GM23338 (cell line): ENCODE data around the gene SYNE1. TPM values are rescaled to one million over a fixed set of nuclear protein-coding genes. Genes with fewer than 3 reads are reported as not detected.

Experiments
- ATAC-seq: fragments of 200-7000 bp; cut with Tn5 transposase; 3 replicates; pipeline ENCODE4 v1.9.1; 2020
- DNase-seq: peaks from one replicate; pipeline ENCODE4 v3.0.0-alpha.2; 2015; ENCODE audit warnings: low spot score
- H2AFZ ChIP-seq: fragments of 200-600 bp; sonication (generic); 2 replicates; pipeline ENCODE4 v1.8.0; 2016; ENCODE audit warnings: antibody characterized with exemption, mild to moderate bottlenecking, moderate library complexity
- H3F3A ChIP-seq: fragments of 200-600 bp; sonication (generic); replicated peaks from 2 replicates; pipeline ENCODE4 v1.8.0; 2017; ENCODE audit warnings: antibody characterized with exemption, mixed run types, low read depth
- H3K27ac ChIP-seq: fragments of 200-600 bp; sonication (generic); 2 replicates; pipeline ENCODE4 v1.6.1; 2016; ENCODE audit warnings: low read depth
- H3K27me3 ChIP-seq: fragments of 200-600 bp; sonication (generic); 2 replicates; pipeline ENCODE4 v1.8.0; 2016; ENCODE audit warnings: mild to moderate bottlenecking, mixed run types, moderate library complexity; ENCODE audit not compliant: insufficient read depth
- H3K36me3 ChIP-seq: fragments of 200-600 bp; sonication (generic); 2 replicates; pipeline ENCODE4 v1.8.0; 2016; ENCODE audit warnings: mild to moderate bottlenecking; ENCODE audit not compliant: insufficient read depth
- H3K4me1 ChIP-seq: fragments of 200-600 bp; sonication (generic); 2 replicates; pipeline ENCODE4 v1.8.0; 2016; ENCODE audit warnings: mild to moderate bottlenecking, moderate library complexity; ENCODE audit not compliant: insufficient read depth
- H3K4me2 ChIP-seq: fragments of 200-600 bp; sonication (generic); 2 replicates; pipeline ENCODE4 v1.7.1; 2017; ENCODE audit warnings: mixed run types
- H3K4me3 ChIP-seq: fragments of 200-600 bp; sonication (generic); 2 replicates; pipeline ENCODE4 v1.6.1; 2016; ENCODE audit warnings: mixed run types
- H3K79me2 ChIP-seq: fragments of 200-600 bp; sonication (generic); replicated peaks from 2 replicates; pipeline ENCODE4 v1.8.0; 2017; ENCODE audit warnings: mild to moderate bottlenecking; ENCODE audit not compliant: insufficient read depth
- H3K9me2 ChIP-seq: fragments of 200-600 bp; sonication (generic); 2 replicates; pipeline ENCODE4 v1.8.0; 2017; ENCODE audit not compliant: insufficient read depth
- H4K20me1 ChIP-seq: fragments of 200-600 bp; sonication (generic); replicated peaks from 2 replicates; pipeline ENCODE4 v1.8.0; 2017; ENCODE audit warnings: mild to moderate bottlenecking; ENCODE audit not compliant: insufficient read depth
- H3K27ac Mint-ChIP-seq: 2 replicates; pipeline ENCODE4 v1.8.0; 2020; ENCODE audit warnings: inconsistent platforms, mild to moderate bottlenecking, moderate library complexity, mixed read lengths
- H3K27me3 Mint-ChIP-seq: 3 replicates; pipeline ENCODE4 v1.8.0; 2022; ENCODE audit warnings: low read depth, mild to moderate bottlenecking, moderate library complexity, mixed read lengths, inconsistent platforms; ENCODE audit not compliant: insufficient read depth, poor library complexity
- H3K36me3 Mint-ChIP-seq: 3 replicates; pipeline ENCODE4 v1.8.0; 2021; ENCODE audit warnings: low read depth, mild to moderate bottlenecking, inconsistent platforms, moderate library complexity, mixed read lengths
- H3K4me1 Mint-ChIP-seq: 3 replicates; pipeline ENCODE4 v1.8.0; 2020; ENCODE audit warnings: mild to moderate bottlenecking, inconsistent platforms, mixed read lengths
- H3K4me3 Mint-ChIP-seq: 3 replicates; pipeline ENCODE4 v1.8.0; 2021; ENCODE audit warnings: moderate library complexity, mild to moderate bottlenecking, inconsistent platforms, mixed read lengths
- H3K9me3 Mint-ChIP-seq: 3 replicates; pipeline ENCODE4 v1.8.0; 2020; ENCODE audit warnings: moderate library complexity, mild to moderate bottlenecking, inconsistent platforms, mixed read lengths
- CREB1 ChIP-seq: fragments of 250-450 bp; sonication (Bioruptor Pico); IDR thresholded peaks from 2 replicates; pipeline ENCODE4 v1.5.0; 2020; ENCODE audit warnings: low read depth, mild to moderate bottlenecking, moderate library complexity
- EZH2 ChIP-seq: fragments of 200-600 bp; sonication (generic); IDR thresholded peaks from one replicate; pipeline ENCODE4 v1.8.0; 2017; ENCODE audit warnings: antibody characterized with exemption, mild to moderate bottlenecking, low read depth; ENCODE audit not compliant: unreplicated experiment
- JUNB ChIP-seq: IDR thresholded peaks from one replicate; pipeline ENCODE4 v1.6.1; 2016; ENCODE audit warnings: antibody characterized with exemption; ENCODE audit not compliant: unreplicated experiment
- NANOG ChIP-seq: IDR thresholded peaks from 2 replicates; pipeline ENCODE4 v1.6.1; 2016; ENCODE audit warnings: antibody characterized with exemption, borderline replicate concordance
- POLR2AphosphoS5 ChIP-seq: IDR thresholded peaks from 2 replicates; pipeline ENCODE4 v1.6.1; 2016; ENCODE audit warnings: antibody characterized with exemption, low read depth
- STAT1 ChIP-seq: IDR thresholded peaks from one replicate; pipeline ENCODE4 v1.6.1; 2016; ENCODE audit warnings: antibody characterized with exemption; ENCODE audit not compliant: unreplicated experiment
- ZNF114 ChIP-seq: fragments of 250-450 bp; sonication (Bioruptor Pico); IDR thresholded peaks from 2 replicates; pipeline ENCODE4 v1.5.0; 2020; ENCODE audit warnings: mild to moderate bottlenecking, moderate library complexity
- ZNF331 ChIP-seq: fragments of 250-450 bp; sonication (Bioruptor Pico); IDR thresholded peaks from 2 replicates; pipeline ENCODE4 v1.5.0; 2020; ENCODE audit warnings: low read depth, mild to moderate bottlenecking, moderate library complexity
- polyA plus RNA-seq: library from polyadenylated mRNA; unstranded; fragments of >200 nt; fragmentation: Nextera tagmentation; extraction: Ambion mirVana; gene quantifications from 2 replicates; pipeline ENCODE4 v1.2.1, GENCODE V29; 2016
- total RNA-seq: library from RNA; depleted of rRNA; stranded (reverse); fragments of >200 nt; shearing (Covaris generic); gene quantifications from 2 replicates; pipeline ENCODE4 v1.2.3, GENCODE V29; 2014
- TF ChIP-seq, protein P1 (sequence below), 2 experiments: fragments of 200-600 bp in 1 of 2; sonication (generic) in 1 of 2; conservative IDR thresholded peaks; 2 replicates each; pipeline versions ENCODE4 v1.5.1 to v1.6.1; 2016 to 2017; ENCODE audit warnings: antibody characterized with exemption in 2 of 2, low read depth in 2 of 2, mild to moderate bottlenecking in 2 of 2, moderate library complexity in 1 of 2
- TF ChIP-seq, protein P2 (sequence below): IDR thresholded peaks from one replicate; pipeline ENCODE4 v1.6.1; 2018; ENCODE audit warnings: antibody characterized with exemption; ENCODE audit not compliant: unreplicated experiment
- TF ChIP-seq, protein P3 (sequence below): fragments of 250-450 bp; sonication (Bioruptor Pico); IDR thresholded peaks from 2 replicates; pipeline ENCODE4 v1.5.0; 2020; ENCODE audit warnings: mild to moderate bottlenecking, moderate library complexity

SYNE1 gene
- total and polyA plus RNA-seq, 2 experiments from 2014 or later = 3.9 to 13.6 TPM

DNA sequence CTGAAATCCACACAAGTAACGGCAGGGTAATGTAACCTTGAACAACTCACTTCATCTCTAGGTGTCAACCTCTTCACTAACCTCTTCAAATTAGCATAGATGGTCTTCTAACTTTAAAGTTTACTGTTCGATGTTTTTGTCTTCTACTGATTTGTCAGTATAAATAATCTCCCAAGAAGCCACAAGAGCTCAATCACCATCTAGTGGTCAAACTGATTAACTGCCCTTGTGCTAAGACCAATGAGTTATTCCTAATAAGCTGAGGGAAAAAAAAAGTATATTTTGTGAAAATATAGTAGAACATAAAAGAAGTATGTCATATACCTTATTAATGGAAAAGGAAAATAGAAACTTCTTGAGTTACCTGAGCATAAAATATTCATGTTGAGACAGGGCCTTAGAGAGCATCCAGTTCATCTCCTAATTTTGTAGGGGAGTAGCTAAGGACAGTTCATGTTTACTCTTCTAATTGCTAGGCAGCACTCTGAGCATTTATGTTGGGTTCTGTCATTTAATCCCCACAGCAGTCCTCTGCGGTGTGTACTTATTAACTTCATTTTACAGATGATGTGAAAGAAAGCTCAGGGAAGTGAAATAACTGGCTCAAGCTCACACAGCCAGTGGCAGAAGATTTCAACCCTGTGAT lies 512.6 kb downstream of the SYNE1 start:
- Histone ChIP-seq H2AFZ (no peak overlapping the region), H3K79me2 (no peaks in the 10 kb centered on the region), H3F3A (no peaks in the 10 kb centered on the region), H3K4me1 (no peaks in the 10 kb centered on the region), H3K27ac (no peak overlapping the region), H3K36me3 (no peaks in the 10 kb centered on the region), H3K27me3 (no peaks in the 10 kb centered on the region), H3K4me2 (no peak overlapping the region), H4K20me1 (no peaks in the 10 kb centered on the region), H3K4me3 (no peak overlapping the region), H3K9me2 (no peaks in the 10 kb centered on the region; the same call in 1 of the 2 replicates)
- DNase-seq (peak; percentile 62), ATAC-seq (peak; percentile 60)
- Mint-ChIP-seq H3K36me3 (no peaks in the 10 kb centered on the region), H3K27ac (no peak overlapping the region), H3K27me3 (peaks cover 2% of the 10 kb centered on the region), H3K4me1 (no peaks in the 10 kb centered on the region; the same call in 2 of the 3 replicates), H3K4me3 (no peak overlapping the region), H3K9me3 (no peaks in the 10 kb centered on the region)
- TF ChIP-seq, protein P1, sequence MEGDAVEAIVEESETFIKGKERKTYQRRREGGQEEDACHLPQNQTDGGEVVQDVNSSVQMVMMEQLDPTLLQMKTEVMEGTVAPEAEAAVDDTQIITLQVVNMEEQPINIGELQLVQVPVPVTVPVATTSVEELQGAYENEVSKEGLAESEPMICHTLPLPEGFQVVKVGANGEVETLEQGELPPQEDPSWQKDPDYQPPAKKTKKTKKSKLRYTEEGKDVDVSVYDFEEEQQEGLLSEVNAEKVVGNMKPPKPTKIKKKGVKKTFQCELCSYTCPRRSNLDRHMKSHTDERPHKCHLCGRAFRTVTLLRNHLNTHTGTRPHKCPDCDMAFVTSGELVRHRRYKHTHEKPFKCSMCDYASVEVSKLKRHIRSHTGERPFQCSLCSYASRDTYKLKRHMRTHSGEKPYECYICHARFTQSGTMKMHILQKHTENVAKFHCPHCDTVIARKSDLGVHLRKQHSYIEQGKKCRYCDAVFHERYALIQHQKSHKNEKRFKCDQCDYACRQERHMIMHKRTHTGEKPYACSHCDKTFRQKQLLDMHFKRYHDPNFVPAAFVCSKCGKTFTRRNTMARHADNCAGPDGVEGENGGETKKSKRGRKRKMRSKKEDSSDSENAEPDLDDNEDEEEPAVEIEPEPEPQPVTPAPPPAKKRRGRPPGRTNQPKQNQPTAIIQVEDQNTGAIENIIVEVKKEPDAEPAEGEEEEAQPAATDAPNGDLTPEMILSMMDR (conservative IDR thresholded peaks at IDR 0.05; ENCODE audit: low read depth in 2 of 2) = peak; percentile 77 to 89
- TF ChIP-seq JUNB (no peak), NANOG (no peak)

DNA sequence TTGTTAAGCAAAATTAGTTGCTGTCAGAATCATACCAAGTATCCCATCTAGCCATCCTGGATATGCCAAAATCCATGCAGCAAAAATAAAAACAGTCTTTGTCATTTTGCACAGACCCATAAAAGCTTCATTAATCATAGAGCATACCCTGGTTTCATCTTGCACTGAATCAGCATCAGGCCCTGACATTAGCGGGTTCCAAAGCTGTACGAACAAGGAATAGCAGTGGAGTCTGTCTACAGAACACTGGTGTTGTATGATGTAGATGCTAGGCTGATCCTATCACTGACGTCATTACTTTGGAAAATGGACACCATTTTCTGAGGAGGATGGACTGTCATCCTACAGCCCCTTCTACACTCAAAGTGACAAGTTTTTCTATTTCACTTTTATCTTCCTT lies 514.1 kb downstream of the SYNE1 start:
- no peaks in the 10 kb centered on the region for H3K27me3 Mint-ChIP-seq
- H3K27ac Mint-ChIP-seq = no peak overlapping the region
- Histone ChIP-seq H3K4me1 (no peaks in the 10 kb centered on the region), H3K36me3 (no peaks in the 10 kb centered on the region), H3K9me2 (peaks cover 1% of the 10 kb centered on the region; the same call in 1 of the 2 replicates), H3F3A (no peaks in the 10 kb centered on the region), H3K4me3 (no peak overlapping the region), H4K20me1 (no peaks in the 10 kb centered on the region), H3K4me2 (no peak overlapping the region), H3K27ac (no peak overlapping the region), H3K79me2 (no peaks in the 10 kb centered on the region), H2AFZ (no peak overlapping the region), H3K27me3 (no peaks in the 10 kb centered on the region)
- no peak for DNase-seq
- no peaks in the 10 kb centered on the region for H3K9me3 Mint-ChIP-seq
- no peak for ATAC-seq
- H3K36me3 Mint-ChIP-seq = no peaks in the 10 kb centered on the region
- no peaks in the 10 kb centered on the region for H3K4me1 Mint-ChIP-seq
- no peak overlapping the region for H3K4me3 Mint-ChIP-seq
- TF ChIP-seq ZNF331 (CRISPR knock-in tag) (no peak), EZH2 (no peak), CREB1 (CRISPR knock-in tag) (no peak), ZNF114 (CRISPR knock-in tag) (no peak), NANOG (no peak), STAT1 (no peak), POLR2AphosphoS5 (no peak)
- TF ChIP-seq, protein P2, sequence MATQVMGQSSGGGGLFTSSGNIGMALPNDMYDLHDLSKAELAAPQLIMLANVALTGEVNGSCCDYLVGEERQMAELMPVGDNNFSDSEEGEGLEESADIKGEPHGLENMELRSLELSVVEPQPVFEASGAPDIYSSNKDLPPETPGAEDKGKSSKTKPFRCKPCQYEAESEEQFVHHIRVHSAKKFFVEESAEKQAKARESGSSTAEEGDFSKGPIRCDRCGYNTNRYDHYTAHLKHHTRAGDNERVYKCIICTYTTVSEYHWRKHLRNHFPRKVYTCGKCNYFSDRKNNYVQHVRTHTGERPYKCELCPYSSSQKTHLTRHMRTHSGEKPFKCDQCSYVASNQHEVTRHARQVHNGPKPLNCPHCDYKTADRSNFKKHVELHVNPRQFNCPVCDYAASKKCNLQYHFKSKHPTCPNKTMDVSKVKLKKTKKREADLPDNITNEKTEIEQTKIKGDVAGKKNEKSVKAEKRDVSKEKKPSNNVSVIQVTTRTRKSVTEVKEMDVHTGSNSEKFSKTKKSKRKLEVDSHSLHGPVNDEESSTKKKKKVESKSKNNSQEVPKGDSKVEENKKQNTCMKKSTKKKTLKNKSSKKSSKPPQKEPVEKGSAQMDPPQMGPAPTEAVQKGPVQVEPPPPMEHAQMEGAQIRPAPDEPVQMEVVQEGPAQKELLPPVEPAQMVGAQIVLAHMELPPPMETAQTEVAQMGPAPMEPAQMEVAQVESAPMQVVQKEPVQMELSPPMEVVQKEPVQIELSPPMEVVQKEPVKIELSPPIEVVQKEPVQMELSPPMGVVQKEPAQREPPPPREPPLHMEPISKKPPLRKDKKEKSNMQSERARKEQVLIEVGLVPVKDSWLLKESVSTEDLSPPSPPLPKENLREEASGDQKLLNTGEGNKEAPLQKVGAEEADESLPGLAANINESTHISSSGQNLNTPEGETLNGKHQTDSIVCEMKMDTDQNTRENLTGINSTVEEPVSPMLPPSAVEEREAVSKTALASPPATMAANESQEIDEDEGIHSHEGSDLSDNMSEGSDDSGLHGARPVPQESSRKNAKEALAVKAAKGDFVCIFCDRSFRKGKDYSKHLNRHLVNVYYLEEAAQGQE = no peak
- TF ChIP-seq, protein P3, sequence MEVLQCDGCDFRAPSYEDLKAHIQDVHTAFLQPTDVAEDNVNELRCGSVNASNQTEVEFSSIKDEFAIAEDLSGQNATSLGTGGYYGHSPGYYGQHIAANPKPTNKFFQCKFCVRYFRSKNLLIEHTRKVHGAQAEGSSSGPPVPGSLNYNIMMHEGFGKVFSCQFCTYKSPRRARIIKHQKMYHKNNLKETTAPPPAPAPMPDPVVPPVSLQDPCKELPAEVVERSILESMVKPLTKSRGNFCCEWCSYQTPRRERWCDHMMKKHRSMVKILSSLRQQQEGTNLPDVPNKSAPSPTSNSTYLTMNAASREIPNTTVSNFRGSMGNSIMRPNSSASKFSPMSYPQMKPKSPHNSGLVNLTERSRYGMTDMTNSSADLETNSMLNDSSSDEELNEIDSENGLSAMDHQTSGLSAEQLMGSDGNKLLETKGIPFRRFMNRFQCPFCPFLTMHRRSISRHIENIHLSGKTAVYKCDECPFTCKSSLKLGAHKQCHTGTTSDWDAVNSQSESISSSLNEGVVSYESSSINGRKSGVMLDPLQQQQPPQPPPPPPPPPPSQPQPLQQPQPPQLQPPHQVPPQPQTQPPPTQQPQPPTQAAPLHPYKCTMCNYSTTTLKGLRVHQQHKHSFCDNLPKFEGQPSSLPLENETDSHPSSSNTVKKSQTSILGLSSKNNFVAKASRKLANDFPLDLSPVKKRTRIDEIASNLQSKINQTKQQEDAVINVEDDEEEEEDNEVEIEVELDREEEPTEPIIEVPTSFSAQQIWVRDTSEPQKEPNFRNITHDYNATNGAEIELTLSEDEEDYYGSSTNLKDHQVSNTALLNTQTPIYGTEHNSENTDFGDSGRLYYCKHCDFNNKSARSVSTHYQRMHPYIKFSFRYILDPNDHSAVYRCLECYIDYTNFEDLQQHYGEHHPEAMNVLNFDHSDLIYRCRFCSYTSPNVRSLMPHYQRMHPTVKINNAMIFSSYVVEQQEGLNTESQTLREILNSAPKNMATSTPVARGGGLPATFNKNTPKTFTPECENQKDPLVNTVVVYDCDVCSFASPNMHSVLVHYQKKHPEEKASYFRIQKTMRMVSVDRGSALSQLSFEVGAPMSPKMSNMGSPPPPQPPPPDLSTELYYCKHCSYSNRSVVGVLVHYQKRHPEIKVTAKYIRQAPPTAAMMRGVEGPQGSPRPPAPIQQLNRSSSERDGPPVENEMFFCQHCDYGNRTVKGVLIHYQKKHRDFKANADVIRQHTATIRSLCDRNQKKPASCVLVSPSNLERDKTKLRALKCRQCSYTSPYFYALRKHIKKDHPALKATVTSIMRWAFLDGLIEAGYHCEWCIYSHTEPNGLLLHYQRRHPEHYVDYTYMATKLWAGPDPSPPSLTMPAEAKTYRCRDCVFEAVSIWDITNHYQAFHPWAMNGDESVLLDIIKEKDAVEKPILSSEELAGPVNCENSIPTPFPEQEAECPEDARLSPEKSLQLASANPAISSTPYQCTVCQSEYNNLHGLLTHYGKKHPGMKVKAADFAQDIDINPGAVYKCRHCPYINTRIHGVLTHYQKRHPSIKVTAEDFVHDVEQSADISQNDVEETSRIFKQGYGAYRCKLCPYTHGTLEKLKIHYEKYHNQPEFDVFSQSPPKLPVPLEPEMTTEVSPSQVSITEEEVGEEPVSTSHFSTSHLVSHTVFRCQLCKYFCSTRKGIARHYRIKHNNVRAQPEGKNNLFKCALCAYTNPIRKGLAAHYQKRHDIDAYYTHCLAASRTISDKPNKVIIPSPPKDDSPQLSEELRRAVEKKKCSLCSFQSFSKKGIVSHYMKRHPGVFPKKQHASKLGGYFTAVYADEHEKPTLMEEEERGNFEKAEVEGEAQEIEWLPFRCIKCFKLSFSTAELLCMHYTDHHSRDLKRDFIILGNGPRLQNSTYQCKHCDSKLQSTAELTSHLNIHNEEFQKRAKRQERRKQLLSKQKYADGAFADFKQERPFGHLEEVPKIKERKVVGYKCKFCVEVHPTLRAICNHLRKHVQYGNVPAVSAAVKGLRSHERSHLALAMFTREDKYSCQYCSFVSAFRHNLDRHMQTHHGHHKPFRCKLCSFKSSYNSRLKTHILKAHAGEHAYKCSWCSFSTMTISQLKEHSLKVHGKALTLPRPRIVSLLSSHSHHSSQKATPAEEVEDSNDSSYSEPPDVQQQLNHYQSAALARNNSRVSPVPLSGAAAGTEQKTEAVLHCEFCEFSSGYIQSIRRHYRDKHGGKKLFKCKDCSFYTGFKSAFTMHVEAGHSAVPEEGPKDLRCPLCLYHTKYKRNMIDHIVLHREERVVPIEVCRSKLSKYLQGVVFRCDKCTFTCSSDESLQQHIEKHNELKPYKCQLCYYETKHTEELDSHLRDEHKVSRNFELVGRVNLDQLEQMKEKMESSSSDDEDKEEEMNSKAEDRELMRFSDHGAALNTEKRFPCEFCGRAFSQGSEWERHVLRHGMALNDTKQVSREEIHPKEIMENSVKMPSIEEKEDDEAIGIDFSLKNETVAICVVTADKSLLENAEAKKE (CRISPR knock-in tag) = no peak
